ENCODE data around the gene PWP2.
"Not testable (repeated sequence)": the region's sequence is repeated elsewhere in the genome, so short reads cannot be mapped to it uniquely, and the experiment has no call there.

The PWP2 gene

GRCh38 chr21:44107026-44107501, at the start of gene PWP2:
TSS of gene PWP2 (plus strand) at chr21:44107399. CDS start at chr21:44107417, 18 bp downstream.
- not testable (repeated sequence) for DNase-seq (ENCODE audit: low read depth)

GRCh38 chr21:44057960-44058651, 49.1 kb upstream of the PWP2 start:
- no peak for DNase-seq (ENCODE audit: low read depth)

- DNase-seq (ENCODE audit: low read depth) = no peak
These were observed 48.6 kb upstream of the PWP2 start for GRCh38 chr21:44058652-44058964.

- no peak for DNase-seq (ENCODE audit: low read depth)
These were observed 48.2 kb upstream of the PWP2 start for GRCh38 chr21:44058981-44059380.

GRCh38 chr21:44059710-44060109, 47.5 kb upstream of the PWP2 start:
- DNase-seq (ENCODE audit: low read depth) = no peak

GRCh38 chr21:44062380-44062779, 44.8 kb upstream of the PWP2 start:
- DNase-seq (ENCODE audit: low read depth) = no peak

GRCh38 chr21:44063151-44063912, 43.9 kb upstream of the PWP2 start:
- DNase-seq (ENCODE audit: low read depth) = no peak

GRCh38 chr21:44064852-44065403, 42.3 kb upstream of the PWP2 start:
- DNase-seq (ENCODE audit: low read depth) = no peak

- no peak for DNase-seq (ENCODE audit: low read depth)
These were observed 41.8 kb upstream of the PWP2 start for GRCh38 chr21:44065428-44065827.

- DNase-seq (ENCODE audit: low read depth) = no peak
These were observed 41.1 kb upstream of the PWP2 start for GRCh38 chr21:44066116-44066515.

GRCh38 chr21:44067011-44067839, 40.0 kb upstream of the PWP2 start:
- DNase-seq (ENCODE audit: low read depth) = no peak

- no peak for DNase-seq (ENCODE audit: low read depth)
These were observed 36.8 kb upstream of the PWP2 start for GRCh38 chr21:44070391-44070790.

GRCh38 chr21:44071359-44072104, 35.7 kb upstream of the PWP2 start:
- DNase-seq (ENCODE audit: low read depth) = no peak

- no peak for DNase-seq (ENCODE audit: low read depth)
These were observed 35.1 kb upstream of the PWP2 start for GRCh38 chr21:44072111-44072510.

- DNase-seq (ENCODE audit: low read depth) = no peak
These were observed 32.8 kb upstream of the PWP2 start for GRCh38 chr21:44074315-44074958.

- no peak for DNase-seq (ENCODE audit: low read depth)
These were observed 30.9 kb upstream of the PWP2 start for GRCh38 chr21:44076316-44076715.

- no peak for DNase-seq (ENCODE audit: low read depth)
These were observed 28.7 kb upstream of the PWP2 start for GRCh38 chr21:44078411-44078981.

GRCh38 chr21:44079446-44079845, 27.8 kb upstream of the PWP2 start:
- DNase-seq (ENCODE audit: low read depth) = no peak

GRCh38 chr21:44079846-44080245, 27.4 kb upstream of the PWP2 start:
- no peak for DNase-seq (ENCODE audit: low read depth)

- DNase-seq (ENCODE audit: low read depth) = no peak
These were observed 24.4 kb upstream of the PWP2 start for GRCh38 chr21:44082648-44083440.

Measured in GM04504 (cell line).